AG08396 (cell line): ENCODE data around the gene CDH15.
A peak's percentile ranks its signal among the peaks of the same experiment; 100 is the strongest.

Experiments used
- DNase-seq: peaks from one replicate; pipeline ENCODE4 v3.0.0; 2012; ENCODE audit warnings: low spot score, mixed read lengths

CDH15 gene

DNA sequence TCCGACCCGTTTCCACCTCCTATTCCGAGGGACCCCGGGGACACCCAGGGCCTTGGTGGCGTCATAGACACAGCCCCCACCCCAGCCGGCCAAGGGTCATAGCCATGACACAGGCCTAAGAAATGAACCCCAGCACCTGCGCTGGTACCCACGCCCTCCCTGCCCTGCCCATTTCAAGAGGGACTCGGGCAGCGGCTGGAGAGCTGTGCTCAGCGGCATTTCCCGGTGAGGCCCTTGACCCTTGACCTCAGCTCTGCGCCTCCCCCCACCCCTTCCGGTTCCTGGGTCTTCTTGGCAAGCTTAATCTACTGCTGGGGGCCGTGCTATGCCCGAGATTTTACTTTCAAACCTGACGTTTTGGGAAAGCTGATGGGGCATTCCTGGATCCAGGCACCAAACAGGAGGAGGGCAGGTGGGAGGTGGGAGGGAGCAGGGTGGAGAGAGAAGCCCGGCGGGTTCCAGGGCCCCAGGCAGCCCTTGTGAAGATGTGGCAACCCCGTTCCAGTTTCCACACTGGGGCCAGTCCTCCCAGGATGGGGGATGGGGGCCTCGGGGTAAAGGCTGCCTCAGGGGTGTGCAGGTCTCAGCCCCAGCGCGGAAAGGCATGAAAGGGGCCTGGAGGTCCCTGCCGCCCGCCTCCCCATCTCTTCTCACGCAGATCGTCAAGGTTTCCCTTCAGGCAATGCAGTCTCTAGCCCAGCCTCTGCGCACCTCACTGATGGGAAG is 28.7 kb downstream of the CDH15 start, which contains the start of gene SLC22A31:
Gene SLC22A31, minus strand, starts transcription at position 414 of the 726 bp plus-strand sequence. Its CDS starts 36 bp downstream, at position 378.
- peak; percentile 20 for DNase-seq

DNA sequence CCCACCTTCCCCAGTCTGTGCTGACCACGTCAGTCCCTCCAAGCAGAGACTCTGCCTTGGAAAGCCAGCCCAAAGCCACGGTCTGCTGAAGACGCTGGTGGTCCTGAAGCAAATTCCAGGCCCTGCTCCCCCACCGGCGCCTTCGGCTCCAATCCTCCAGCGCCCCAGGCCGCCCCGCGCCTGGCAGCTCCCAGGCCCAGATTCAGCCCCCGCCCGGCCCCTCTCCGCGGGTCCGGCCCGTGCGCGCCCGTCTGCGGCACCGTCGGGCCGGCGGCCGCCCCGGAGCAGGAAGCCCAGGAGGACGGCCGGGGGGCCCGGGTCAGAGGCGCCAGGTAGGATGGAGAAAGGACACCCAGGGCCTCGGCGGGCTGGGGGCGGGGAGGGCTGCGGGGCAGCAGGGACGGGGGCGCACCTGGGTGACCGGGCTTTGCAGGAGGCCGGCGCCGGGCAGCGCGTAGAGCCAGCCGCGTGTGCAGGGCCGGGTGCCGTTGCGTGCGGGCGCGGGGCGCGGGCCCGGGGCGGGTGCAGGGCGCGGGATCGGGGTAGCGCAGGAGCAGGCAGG is 29.4 kb downstream of the CDH15 start:
- DNase-seq = peak; percentile 10

DNA sequence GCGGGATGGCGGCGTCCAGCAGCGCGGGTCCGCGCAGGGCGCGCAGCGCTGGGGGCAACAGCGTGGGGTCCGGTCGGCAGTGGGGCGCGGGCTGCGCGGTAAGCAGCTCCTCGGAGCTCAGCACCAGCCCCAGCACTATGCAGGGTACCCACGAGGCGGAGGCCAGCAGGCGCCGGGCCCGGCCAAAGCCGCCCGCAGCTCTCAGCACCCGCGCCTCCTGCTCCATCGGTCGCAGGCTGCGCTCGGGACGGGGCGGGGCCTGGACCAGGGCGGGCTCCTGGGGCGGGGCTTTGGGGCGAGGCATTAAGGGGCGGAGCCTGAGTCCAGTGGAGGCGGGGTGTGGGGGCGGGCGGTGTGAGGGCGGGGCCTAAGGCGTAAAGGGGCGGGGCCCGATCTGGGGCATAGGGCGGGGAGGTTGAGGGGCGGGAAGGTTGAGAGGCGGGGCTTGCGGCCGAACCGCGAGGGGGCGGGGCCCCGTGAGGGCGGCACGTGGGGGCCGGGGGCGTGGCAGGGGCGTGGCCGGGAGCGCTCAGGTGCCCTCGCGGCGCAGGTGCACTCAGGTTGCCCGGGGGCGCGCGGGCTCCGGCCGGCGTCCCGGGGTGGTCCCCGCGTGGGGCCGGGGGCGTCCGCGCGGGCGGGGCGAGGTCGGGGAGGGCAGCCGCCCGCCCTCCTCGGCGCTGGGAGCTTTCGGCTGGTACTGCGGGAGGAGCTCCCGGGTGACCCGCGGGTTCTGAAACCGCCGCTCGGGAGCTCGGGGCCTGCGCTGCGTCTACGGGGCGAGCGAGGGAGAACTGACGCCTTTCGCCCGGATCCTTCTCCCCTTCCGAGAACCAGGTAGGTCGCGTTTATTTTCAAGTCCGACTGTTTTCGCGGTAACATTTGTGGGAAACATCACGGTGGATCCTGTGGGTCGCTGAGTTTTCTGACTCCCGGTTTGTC is 30.2 kb downstream of the CDH15 start:
- DNase-seq = peak; percentile 93

DNA sequence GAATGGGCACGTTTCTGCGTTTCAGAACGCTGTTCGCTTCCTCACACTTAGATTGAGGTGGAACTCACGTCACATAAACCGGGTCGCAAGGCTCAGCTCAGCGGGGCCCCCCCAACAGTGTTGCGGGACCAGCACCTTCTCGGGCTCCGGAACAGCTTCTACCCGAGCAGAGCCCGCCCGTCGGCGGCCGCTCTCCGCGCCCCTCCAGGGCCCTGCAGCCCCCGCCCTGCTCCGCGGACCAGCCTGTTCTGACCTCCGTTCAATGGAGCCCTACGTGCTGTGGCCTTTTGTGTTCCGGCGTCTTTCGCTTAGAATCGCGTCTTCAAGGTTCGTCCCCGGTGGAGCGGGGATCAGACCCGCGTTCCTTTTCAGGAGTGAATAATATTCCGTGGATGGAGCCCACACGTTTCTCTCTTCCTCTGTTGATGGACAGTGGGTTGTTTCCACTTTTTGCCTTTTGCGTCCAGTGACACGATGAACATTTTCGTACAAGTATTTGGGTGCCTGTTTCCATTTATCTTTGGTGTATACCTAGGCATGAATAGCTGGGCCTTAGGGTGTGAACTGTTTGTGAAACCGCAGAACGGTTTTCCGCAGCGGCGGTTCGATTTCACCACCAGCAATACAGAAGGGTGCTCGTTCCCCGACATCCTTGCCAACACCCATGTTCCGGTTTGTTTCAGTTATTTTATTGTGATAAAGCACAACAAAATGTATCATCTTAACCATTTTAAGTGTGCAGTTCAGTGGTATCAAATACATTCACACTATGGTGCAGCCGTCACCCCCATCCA is 31.1 kb downstream of the CDH15 start:
- DNase-seq = no peak

DNA sequence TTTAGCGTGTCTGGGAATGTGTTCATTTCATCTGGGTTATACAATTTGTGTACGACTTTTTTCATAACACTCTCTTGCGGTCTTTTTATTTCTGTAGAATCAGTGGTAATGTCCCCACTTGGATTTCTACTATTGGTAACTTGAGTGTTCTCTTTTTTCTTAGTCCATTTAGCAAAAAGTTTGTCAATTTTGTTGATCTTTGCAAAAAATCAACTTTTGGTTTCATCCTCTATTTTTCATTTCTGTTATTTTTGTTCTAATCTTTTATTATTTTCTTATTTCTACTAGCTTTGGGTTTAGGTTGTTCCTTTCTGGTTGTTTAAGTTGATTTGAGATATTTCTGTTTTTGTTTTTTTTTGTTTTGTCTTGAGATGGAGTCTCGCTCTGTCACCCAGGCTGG is 36.4 kb downstream of the CDH15 start:
- DNase-seq = no peak

DNA sequence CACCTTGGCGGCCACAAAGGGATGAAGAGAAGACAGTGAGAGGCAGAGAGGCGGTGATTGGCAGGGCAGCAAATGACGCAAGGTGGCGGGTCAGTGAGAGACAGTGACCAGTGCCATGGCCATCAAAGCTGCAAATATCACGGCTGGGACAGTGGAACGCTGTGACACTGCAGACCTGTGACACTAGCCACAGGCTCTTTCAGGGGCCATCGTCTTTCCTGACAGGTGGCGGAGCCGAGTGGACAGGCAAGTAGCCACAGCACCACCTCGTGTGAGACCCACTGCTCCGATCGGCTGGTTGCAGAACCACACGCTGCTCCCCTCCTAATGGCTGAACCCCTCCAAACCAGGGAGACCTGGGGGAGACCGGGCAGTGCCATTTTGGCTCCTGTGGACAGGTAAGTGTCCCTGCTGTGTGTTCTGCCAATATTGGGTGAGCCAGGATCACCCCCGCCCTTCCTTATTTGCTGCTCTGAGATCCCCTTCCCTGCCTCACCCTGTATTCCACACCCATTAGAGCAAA is 38.0 kb downstream of the CDH15 start:
- DNase-seq = no peak

DNA sequence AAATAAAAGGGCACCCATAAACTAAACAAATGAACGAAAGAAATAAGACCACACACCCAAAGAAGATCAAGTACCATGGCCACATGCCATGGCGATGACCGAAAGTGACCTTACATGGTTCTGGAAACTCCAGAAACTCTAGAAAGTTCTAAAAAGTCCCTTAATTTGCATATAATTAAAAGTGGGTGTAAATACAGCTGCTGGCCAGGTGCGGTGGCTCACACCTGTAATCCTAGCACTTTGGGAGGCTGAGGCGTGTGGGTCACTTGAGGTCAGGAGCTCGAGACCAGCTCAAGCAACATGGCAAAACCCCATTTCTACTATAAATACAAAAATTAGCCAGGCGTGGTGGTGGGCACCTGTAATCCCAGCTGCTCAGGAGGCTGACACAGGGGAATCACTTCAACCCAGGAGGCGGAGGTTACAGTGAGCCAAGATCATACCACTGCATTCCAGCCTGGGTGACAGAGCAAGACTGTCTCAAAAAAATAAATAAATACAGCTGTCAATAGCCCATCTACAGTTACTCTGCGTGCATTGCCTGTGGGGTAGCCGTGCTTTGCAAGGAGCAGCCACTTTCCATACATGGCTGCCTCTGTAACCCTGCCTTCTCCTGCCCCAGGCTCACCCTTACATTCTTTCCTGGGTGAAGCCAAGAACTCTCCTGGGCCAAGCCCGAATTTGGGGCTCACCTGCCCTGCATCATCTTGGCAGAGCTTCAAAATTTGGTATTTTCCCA is 38.8 kb downstream of the CDH15 start:
- no peak for DNase-seq

DNA sequence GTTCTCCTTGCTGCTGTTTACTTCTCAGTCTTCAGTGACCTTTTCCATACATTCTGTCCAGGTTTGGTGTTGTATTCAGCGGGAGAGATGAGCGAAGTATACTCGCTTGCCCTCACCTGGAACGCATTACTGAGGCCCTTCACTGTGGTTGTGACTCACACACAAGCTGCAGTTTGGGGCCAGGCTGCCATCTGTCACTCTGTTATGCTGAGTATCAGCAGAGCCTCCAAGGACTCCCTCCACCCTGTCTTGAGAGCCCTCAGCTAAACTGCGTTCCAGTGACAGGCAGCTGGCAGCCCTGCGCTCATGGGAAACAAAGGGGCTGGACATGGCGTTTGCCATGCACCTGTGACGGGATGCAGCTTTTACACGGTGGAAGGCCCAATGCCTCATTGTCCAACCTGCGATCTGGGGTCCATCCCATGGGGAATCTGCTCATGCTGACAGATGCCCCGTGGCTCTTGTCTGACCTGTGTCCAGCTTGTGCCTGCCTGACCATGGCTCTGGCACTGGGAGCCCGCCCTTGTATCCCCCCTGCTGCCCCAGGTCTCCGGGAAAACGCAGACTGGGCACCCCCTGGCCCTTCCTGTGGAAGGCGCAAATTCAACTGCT is 39.5 kb downstream of the CDH15 start:
- no peak for DNase-seq

DNA sequence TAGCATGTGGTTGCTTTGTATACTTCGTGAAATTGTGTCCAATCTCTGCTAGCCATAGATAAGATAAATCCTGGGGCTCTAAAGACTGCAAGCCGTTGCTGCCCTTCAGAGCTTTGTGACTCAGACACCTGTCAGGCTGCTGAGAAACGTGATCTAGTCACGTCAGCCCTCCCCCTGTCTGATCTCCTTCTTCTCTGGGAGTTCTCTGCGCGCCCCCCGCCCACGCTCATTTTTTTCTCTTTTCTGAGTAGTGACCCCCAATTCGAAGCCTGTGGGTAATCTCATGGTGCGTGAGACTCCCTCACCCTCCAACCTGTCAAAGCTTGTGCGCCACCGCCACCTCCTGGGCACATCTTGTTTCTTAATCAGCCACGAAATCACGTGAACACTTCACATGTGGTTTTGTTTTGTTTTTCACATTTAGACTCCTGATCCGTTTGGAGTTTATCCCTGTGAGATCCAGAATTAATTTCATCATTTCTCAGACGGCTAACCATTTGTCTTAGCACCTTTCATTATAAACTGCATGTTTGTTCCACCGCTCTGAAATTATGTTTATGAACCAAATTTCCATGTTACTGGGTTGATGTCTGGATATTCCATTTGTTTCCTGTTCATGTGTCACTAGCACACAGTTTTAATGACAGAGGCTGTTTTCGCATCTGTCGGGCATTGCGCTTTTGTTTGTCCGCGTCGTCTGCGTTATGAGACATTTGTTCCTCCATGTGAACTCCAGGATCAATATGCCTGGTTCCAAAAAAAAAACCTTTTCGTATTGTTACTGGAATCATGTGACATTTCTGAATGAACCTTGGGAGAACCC is 45.0 kb downstream of the CDH15 start:
- peak; percentile 83 for DNase-seq

DNA sequence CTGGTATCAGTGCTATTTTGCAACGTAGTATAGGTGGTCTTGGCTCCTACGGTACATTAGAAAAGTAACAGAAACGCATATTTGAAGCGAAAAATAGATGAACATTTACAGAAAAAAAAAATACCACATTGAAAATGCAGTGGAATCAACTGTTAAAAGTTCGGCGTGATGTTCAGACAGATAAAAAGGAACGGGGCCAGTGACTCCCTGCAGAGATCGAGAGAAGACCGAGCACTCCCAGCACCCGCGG is 45.5 kb downstream of the CDH15 start:
- no peak for DNase-seq

DNA sequence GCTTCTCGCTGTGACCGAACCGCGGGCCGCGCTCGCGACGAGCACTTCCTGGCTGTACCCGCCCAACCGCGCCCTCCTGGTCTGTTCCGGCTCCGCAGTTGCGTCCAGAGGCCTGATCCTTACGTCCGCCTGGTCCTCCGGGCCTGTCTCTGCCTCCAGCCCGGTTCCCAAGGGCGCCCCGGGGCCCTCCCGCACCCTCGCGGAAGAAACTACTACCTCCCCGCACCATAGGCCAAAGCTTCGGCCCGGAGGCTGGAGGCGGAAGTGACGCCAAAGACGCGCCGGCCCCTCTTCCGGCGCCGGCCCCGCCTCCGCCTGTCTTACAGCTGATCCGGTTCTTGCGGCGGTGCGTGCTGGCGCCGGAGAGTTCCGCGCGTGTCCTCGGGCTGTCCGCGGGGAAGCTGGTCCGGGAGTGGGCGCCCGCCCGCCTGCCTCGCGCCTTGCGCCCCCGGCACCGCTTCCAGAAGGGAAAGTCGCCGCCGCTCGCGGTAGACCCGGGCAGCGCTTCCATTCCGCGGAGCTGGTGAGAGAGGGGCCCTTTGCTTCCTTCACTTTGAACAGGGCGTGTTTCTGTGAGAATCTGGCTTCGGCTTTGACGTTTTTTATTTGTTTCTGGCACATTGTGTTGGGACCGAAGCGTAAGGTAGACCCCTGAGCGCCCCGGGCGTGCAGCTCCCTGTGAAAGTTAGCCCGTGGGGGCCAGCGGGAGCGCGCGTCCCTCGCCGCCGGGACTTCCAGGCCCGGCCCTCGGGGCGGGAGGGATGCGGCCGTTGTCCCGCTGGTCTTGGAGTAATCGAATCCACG is 46.0 kb downstream of the CDH15 start, which contains the start of gene ZNF778:
Gene ZNF778, plus strand, starts transcription at position 316 of the 804 bp plus-strand sequence. CDS start 3,425 bp downstream, outside the sequence.
- DNase-seq = peak; percentile 95

DNA sequence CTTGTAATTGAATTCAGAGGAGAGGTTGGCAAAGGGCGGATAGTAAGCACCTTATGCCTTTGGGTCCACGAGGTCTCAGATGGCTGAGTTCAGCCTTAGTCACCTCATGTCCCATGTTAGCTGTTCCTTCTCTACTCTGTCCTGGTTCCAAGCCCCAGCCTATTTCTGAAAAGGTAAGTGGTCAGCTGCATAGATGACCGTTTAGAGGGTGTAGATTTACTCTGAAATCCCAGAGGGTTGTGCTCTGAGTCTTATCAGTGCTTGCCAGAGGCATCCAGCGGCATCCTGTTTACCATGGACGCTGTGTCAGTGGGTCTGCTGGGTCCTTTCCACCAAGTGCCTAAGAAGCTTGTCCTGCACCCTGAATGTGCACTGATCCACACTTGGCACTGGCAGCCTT is 47.8 kb downstream of the CDH15 start:
- DNase-seq = no peak

DNA sequence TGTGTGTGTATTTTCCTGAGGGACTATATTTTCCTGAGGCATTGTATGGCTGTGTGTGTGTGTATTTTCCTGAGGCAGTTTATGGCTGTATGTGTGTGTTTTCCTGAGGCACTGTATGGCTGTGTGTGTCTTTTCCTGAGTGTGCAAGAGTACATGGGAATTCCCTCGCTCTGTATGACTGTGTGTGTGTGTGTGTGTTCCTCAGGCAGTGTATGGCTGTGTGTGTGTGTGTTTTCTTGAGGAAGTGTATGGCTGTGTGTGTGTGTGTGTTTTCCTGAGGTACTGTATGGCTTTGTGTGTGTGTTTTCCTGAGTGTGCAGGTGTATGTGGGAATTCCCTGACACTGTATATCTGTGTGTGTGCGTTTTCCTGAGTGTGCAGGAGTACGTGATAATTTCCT is 50.1 kb downstream of the CDH15 start:
- DNase-seq = no peak

DNA sequence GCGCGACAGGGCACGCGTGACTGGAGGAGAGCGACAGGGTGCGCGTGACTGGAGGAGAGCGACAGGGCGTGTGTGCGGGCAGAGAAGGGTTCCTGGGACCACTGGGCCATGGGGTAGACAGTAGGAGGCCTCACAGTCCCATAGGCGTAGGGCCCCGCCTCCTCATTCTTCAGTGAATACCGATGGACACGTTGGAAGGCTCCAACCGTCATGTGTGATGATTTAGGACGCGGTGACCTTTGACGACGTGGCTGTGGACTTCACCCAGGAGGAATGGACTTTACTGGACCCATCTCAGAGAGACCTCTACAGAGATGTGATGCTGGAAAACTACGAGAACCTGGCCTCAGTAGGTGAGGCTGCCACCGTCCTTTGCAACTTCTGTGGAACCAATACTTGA is 51.4 kb downstream of the CDH15 start:
- DNase-seq = no peak

DNA sequence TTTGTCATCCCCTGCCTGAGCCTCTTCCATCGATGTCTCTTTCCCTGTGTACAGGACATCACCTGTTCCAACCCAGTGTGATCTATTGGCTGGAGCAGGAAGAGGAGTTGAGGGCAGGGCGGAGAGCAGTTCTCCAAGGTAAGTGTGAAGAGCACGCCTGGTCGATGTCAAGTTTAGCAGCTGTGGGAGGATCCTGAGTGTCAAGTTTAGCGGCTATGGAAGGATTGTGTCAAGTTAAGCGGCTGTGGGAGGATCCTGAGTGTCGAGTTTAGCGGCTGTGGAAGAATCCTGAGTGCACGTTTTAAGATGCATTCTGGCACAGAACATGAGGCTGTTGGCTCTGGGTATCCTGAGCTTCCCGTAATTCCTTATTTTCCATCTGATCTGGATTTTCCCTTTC is 53.1 kb downstream of the CDH15 start:
- DNase-seq = no peak

DNA sequence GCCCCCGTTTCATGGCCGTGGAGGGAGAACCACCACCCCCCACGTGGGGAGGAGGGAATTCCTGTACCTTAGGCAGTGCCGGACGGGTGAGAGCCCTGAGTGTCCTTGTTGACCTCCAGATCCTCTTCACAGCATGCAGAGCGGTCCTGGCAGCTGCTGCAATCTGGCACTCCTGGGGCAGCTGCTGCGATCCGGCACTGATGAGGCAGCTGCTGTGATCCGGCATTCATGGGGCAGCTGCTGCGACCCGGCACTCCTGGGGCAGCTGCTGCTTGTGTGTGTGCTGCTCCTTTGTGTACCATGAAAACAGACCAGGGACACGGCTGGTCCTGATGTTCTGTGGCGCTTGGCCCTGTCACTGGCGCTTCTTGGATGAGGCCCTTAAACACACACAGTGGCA is 58.7 kb downstream of the CDH15 start:
- no peak for DNase-seq

DNA sequence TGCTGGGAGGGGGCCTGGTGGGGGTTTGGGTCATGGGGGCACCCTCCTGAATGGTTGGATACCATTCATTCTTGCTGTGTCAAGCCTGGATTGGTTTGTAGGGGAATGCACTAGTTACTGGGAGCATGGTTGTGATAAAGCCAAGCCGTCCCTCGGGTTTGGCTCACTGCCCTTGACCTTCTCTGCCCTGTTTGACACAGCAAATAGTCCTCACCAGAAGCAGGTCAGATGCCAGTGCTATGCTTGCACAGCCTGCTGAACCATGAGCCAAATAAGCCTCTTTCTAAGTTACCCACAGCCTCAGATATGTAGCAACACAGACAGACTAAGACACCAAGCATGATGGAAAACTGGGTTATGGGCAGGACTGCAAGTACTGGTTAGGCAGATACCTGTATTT is 60.6 kb downstream of the CDH15 start:
- DNase-seq = no peak

DNA sequence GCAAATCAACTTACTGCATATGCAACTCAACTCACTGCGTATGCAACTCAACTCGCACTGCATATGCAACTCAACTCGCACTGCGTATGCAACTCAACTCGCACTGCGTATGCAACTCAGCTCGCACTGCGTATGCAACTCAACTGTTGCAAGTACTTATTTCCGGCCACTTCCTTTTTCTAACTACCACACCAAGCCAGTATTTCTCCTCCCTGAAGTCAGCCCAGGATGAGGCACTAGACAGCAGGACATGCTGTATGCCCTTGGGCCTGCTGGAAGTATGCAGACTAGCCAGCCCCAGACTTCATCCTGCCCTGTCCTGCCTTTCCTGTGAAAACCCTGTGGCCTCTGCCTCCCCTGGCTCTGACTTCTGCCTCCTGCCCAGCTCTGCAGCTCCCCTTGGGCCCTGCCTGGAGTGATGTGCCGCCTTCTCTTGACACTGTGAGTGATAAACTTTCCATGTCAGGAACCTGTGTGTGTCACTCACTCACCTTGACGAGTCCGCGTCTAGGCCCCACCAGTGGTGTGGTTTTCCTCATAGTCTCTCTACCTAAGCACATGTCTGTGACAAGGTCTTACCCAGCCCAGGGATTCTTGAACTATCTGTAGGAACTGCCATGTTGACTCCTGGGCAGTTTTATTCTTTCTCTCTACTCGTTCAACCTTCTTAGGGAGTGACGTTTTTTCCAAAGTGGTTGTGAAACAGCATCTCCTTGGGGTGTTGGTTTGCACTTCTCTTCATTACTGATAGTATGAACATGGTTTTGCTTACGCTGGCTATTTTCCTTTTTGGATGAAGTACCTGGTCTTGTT is 62.3 kb downstream of the CDH15 start:
- DNase-seq = no peak
